Stomach (tissue), 9 donors: ENCODE measurements around the gene GLT6D1. TPM values are rescaled to one million over a fixed set of nuclear protein-coding genes. Genes with fewer than 3 reads are reported as not detected.

Source experiments
- DNase-seq, 2 donors: peaks; one replicate each; pipeline versions ENCODE4 v3.0.0 to v3.0.0-alpha.2; 2013 to 2019
- H3K27ac ChIP-seq, 5 donors: fragments of 200-600 bp in 4 of 5; sonication (generic) in 4 of 5; one replicate each; pipeline ENCODE4 v1.5.1; 2013 to 2019; ENCODE audit warnings: mild to moderate bottlenecking in 1 of 5, moderate library complexity in 1 of 5
- H3K27me3 ChIP-seq, 3 donors: fragments of 200-600 bp; sonication (generic); one replicate each; pipeline ENCODE4 v1.5.1; 2017 to 2019; ENCODE audit warnings: mixed run types in 1 of 3
- H3K36me3 ChIP-seq, 4 donors: fragments of 200-600 bp; sonication (generic); 1 replicate in 3 of 4; 2 replicates in 1 of 4; pipeline ENCODE4 v1.5.1; 2016 to 2019
- H3K4me1 ChIP-seq, 4 donors: fragments of 200-600 bp; sonication (generic); one replicate each; pipeline ENCODE4 v1.5.1; 2016 to 2019
- H3K4me3 ChIP-seq, 4 donors: fragments of 200-600 bp; sonication (generic) in 3 of 4; one replicate each; pipeline ENCODE4 v1.5.1; 2016 to 2019; ENCODE audit warnings: mild to moderate bottlenecking in 1 of 4
- H3K9me3 ChIP-seq, 4 donors: fragments of 200-600 bp; sonication (generic); one replicate each; pipeline ENCODE4 v1.5.1; 2016 to 2019
- CTCF ChIP-seq, 7 experiments: fragments of 450-650 bp in 4 of 7; fragments of 200-600 bp in 3 of 7; sonication (generic) in 3 of 7; IDR thresholded peaks; one replicate each; pipeline ENCODE4 v1.5.1; 2016 to 2019; ENCODE audit warnings: antibody characterized with exemption in 7 of 7, control low read depth in 2 of 7, mild to moderate bottlenecking in 1 of 7
- EP300 ChIP-seq: sonication (generic); formaldehyde crosslinking; IDR thresholded peaks from one replicate; pipeline ENCODE4 v1.6.1; 2017; ENCODE audit warnings: antibody characterized with exemption
- POLR2A ChIP-seq, 4 donors: fragments of 450-650 bp; IDR thresholded peaks; one replicate each; pipeline ENCODE4 v1.6.1; 2016; ENCODE audit warnings: antibody characterized with exemption in 4 of 4, control low read depth in 2 of 4, mild to moderate bottlenecking in 1 of 4, moderate library complexity in 1 of 4
- POLR2AphosphoS5 ChIP-seq, 3 donors: sonication (generic); formaldehyde crosslinking; IDR thresholded peaks; one replicate each; pipeline ENCODE4 v1.6.1; 2016; ENCODE audit warnings: antibody characterized with exemption in 3 of 3
- WGBS, 5 donors: extraction: QIAGEN DNeasy Blood & Tissue Kit in 3 of 5; methylation state at CpG; one replicate each; pipeline versions ENCODE4 v1.1.5 to v1.1.7; 2013 to 2018; 5-methylcytosine and 5-hydroxymethylcytosine counted together
- intact Hi-C: fragments of 100-400 bp; cut with DNase I; formaldehyde crosslinking; loops from one replicate; pipeline ENCODE4 v1.15.1; 2023; ENCODE audit warnings: low total_unique reads
- polyA plus RNA-seq, 3 donors: library from polyadenylated mRNA; stranded (reverse); fragments of 200-250 nt; gene quantifications; one replicate each; pipeline ENCODE4 v1.2.3, GENCODE V29; 2013
- total RNA-seq, 5 donors: library from RNA; depleted of rRNA; stranded (reverse); fragments of >200 nt; gene quantifications; one replicate each; pipeline versions ENCODE4 v1.1.0 to v1.2.3, GENCODE V29; 2014 to 2016
- donor health status: healthy with polysubstance abuse.
- donor health status: Bipolar disorder and iron deficiency.
- donor health status: healthy.

GLT6D1 gene
- total and polyA plus RNA-seq, 8 donors, result not detected

GRCh38 chr9:135683401-135684034, 44.2 kb upstream of the GLT6D1 start:
- TF ChIP-seq EP300, result no peak
- TF ChIP-seq CTCF (IDR thresholded peaks at IDR 0.05), result no peak
- no peak for TF ChIP-seq POLR2A (IDR thresholded peaks at IDR 0.05)
- TF ChIP-seq POLR2AphosphoS5 (IDR thresholded peaks at IDR 0.05), result no peak
- Histone ChIP-seq H3K4me3 (no peak overlapping the region), H3K27me3 (peaks cover 0 to 82% (median 15%) of the 10 kb centered on the region in 3 donors), H3K36me3 (no peaks in the 10 kb centered on the region), H3K4me1 (no peaks in the 10 kb centered on the region), H3K27ac (no peak overlapping the region), H3K9me3 (no peaks in the 10 kb centered on the region)
- DNase-seq, result no peak
- intact Hi-C loops, result no loop called here
- 64 to 72% (median 69%) methylated on average over 11 to 15 of the region's 15 CpGs for WGBS, 5 donors

- Histone ChIP-seq H3K4me3 (no peak overlapping the region), H3K36me3 (no peaks in the 10 kb centered on the region), H3K9me3 (no peaks in the 10 kb centered on the region), H3K4me1 (no peaks in the 10 kb centered on the region), H3K27me3 (peaks cover 0 to 65% (median 15%) of the 10 kb centered on the region in 3 donors), H3K27ac (no peak overlapping the region)
- DNase-seq, result no peak
- intact Hi-C loops, result no loop called here
- WGBS, 5 donors, result 76 to 95% (median 82%) methylated on average over 3 to 5 of the region's 5 CpGs
- TF ChIP-seq CTCF (IDR thresholded peaks at IDR 0.05), result no peak
- TF ChIP-seq POLR2AphosphoS5 (IDR thresholded peaks at IDR 0.05), result no peak
- TF ChIP-seq POLR2A (IDR thresholded peaks at IDR 0.05), result no peak
- TF ChIP-seq EP300, result no peak
Measured at GRCh38 chr9:135681161-135681560, 41.8 kb upstream of the GLT6D1 start.

GRCh38 chr9:135680056-135680455, 40.7 kb upstream of the GLT6D1 start:
- Histone ChIP-seq H3K27me3 (peaks cover 0 to 54% (median 14%) of the 10 kb centered on the region in 3 donors), H3K9me3 (no peaks in the 10 kb centered on the region), H3K4me3 (no peak overlapping the region), H3K36me3 (no peaks in the 10 kb centered on the region), H3K27ac (no peak overlapping the region), H3K4me1 (no peaks in the 10 kb centered on the region)
- intact Hi-C loops, result no loop called here
- TF ChIP-seq CTCF (IDR thresholded peaks at IDR 0.05) (no peak), EP300 (no peak), POLR2A (IDR thresholded peaks at IDR 0.05) (no peak), POLR2AphosphoS5 (IDR thresholded peaks at IDR 0.05) (no peak)
- DNase-seq, result no peak
- WGBS, 5 donors, result 65 to 74% (median 71%) methylated on average over 15 to 16 of the region's 16 CpGs

GRCh38 chr9:135678236-135679017, 39.1 kb upstream of the GLT6D1 start:
- WGBS, 5 donors, result 83 to 90% (median 86%) methylated on average over 12 to 20 of the region's 20 CpGs
- H3K27me3 ChIP-seq, result peaks cover 0 to 38% (median 9%) of the 10 kb centered on the region in 3 donors
- H3K4me1 ChIP-seq, result no peaks in the 10 kb centered on the region
- H3K4me3 ChIP-seq, result no peak overlapping the region
- TF ChIP-seq CTCF (IDR thresholded peaks at IDR 0.05), result no peak
- no peak for TF ChIP-seq POLR2AphosphoS5 (IDR thresholded peaks at IDR 0.05)
- TF ChIP-seq EP300, result no peak
- no peak for TF ChIP-seq POLR2A (IDR thresholded peaks at IDR 0.05)
- DNase-seq, result no peak
- no peaks in the 10 kb centered on the region for H3K9me3 ChIP-seq
- H3K27ac ChIP-seq, result no peak overlapping the region
- intact Hi-C loops, result no loop called here
- H3K36me3 ChIP-seq, result no peaks in the 10 kb centered on the region
